NOMO-1 treated with dmso at 0.1 percent for 144 hours (cell line): ENCODE results near the gene MIEN1.
"Not testable (repeated sequence)": the region's sequence is repeated elsewhere in the genome, so short reads cannot be mapped to it uniquely, and the experiment has no call there.

Experiments used
- DNase-seq: peaks from one replicate; lab custom pipeline; 2025; ENCODE audit not compliant: unreplicated experiment; lab: John Stamatoyannopoulos, UW

MIEN1 gene

GRCh38 chr17:39719563-39720355, 10.6 kb downstream of the MIEN1 start:
- DNase-seq, result no peak

DNA sequence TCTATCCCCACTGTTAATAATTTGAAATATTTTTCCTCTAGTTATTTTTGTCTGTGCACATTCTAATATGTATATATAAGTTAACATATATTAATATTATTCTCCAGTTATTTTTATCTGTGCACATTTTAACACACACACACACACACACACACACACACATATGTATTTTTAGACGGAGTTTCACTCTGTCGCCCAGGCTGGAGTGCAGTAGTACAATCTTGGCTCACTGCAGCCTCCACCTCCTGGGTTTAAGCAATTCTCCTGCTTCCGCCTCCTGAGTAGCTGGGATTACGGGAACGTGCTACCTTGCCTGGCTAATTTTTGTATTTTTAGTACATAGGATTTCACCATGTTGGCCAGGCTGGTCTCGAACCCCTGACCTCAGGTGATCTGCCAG, 12.7 kb downstream of the MIEN1 start:
- DNase-seq, result no peak

GRCh38 chr17:39716879-39717536, 13.3 kb downstream of the MIEN1 start:
- no peak for DNase-seq

DNA sequence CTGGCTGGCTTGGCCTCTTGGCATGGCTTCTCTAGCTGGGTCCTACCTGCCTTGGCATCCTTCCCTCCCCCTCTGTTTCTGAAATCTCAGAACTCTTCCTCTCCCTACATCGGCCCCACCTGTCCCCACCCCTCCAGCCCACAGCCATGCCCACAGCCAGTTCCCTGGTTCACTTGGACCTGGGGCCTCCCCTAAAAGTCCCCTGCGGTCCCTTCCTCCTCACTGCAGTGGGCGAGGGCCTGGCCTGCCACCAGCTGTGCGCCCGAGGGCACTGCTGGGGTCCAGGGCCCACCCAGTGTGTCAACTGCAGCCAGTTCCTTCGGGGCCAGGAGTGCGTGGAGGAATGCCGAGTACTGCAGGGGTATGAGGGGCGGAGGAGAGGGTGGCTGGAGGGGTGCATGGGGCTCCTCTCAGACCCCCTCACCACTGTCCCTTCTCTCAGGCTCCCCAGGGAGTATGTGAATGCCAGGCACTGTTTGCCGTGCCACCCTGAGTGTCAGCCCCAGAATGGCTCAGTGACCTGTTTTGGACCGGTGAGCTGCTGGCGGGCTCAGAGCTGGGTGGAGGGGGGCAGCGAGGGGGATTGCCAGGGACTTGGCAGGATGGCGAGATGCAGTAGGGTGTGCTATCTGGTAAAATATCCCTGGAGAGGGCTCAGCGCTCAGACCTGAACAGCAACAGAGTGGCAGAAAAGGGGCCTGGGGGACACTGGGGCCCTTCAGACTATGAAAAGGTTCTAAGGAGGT, 14.1 kb downstream of the MIEN1 start:
- no peak for DNase-seq

DNA sequence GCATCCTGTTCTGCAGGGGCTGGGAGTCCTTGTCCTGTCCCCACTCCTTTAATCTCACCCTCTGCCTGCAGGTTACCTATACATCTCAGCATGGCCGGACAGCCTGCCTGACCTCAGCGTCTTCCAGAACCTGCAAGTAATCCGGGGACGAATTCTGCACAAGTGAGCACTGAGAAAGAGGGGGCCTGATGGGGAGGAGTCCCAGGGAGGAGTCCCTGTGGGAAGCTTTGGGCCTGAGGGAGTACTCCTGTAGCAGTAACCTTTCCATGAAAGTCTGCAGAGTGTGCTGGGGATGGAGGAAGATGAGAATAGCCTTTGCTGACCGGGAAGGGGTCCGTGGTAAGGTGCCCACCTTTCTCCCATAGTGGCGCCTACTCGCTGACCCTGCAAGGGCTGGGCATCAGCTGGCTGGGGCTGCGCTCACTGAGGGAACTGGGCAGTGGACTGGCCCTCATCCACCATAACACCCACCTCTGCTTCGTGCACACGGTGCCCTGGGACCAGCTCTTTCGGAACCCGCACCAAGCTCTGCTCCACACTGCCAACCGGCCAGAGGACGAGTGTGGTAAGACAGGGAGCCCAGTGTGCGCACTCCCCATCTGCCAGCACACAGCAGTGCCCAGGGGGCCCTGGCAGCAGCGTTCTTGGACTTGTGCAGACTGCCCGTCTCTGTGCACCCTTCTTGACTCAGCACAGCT, 14.8 kb downstream of the MIEN1 start:
- no peak for DNase-seq

- no peak for DNase-seq
Measured at GRCh38 chr17:39714234-39714633, 16.1 kb downstream of the MIEN1 start.

- DNase-seq, result no peak
Measured at GRCh38 chr17:39711851-39712250, 18.5 kb downstream of the MIEN1 start.

DNA sequence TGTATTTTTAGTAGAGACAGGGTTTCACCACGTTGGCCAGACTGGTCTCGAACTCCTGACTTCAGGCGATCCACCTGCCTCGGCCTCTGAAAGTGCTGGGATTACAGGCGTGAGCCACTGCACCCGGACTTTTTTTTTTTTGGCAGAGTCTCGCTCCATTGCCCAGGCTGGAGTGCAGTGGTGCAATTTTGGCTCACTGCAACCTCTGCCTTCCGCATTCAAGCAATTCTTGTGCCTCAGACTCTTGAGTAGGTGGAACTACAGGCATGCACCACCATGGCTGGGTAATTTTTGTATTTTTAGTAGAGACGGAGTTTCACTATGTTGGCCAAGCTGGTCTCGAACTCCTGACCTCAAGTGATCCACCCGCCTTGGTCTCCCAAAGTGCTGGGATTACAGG, 19.3 kb downstream of the MIEN1 start:
- DNase-seq, result not testable (repeated sequence)

- no peak for DNase-seq
Measured at GRCh38 chr17:39709998-39710964, 20.1 kb downstream of the MIEN1 start.

DNA sequence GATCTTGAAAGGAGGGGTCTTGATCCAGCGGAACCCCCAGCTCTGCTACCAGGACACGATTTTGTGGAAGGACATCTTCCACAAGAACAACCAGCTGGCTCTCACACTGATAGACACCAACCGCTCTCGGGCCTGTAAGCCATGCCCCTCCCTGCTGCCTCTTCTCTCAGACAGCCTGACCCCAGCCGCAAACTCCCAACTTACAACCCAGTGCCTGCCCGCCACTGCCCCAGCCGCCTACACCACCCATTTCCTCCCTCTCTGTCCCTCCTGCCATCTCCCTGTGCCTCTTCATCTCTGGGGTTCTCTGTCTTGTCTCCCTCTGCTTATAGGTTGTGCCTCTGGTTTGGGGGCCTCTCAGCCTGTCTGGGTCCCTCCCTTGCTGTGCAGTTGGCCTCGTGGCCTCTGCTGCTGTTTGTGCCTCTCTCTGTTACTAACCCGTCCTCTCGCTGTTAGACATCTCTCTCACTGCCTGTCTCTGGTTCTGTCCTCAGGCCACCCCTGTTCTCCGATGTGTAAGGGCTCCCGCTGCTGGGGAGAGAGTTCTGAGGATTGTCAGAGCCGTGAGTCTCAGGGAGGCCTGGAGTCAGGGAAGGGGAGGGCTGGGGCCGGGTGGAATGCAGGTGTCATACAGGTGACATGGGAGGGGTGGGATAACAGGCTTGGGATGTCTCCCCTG, 20.9 kb downstream of the MIEN1 start:
- DNase-seq, result no peak

GRCh38 chr17:39706921-39707337, 23.4 kb downstream of the MIEN1 start:
- no peak for DNase-seq

DNA sequence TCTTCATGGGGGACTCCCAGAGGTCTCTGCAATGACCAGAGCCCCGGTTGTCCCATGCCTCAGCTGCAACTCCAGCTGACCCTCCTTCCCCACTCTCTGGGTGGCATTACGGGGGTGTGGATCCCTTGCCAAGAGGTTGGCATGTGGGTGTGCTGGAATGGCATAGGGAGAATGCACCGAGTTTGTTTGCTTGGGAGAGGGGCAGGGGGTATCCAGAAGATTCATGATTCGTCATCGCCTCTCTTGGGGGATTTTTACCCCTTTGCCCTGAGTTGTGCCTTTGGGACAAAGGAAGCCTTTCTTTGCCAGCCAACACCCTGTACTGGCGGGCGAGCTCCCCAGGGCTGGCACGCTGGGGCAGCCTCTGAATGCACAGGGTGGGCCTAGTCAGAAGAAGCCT, 23.9 kb downstream of the MIEN1 start:
- DNase-seq, result no peak

DNA sequence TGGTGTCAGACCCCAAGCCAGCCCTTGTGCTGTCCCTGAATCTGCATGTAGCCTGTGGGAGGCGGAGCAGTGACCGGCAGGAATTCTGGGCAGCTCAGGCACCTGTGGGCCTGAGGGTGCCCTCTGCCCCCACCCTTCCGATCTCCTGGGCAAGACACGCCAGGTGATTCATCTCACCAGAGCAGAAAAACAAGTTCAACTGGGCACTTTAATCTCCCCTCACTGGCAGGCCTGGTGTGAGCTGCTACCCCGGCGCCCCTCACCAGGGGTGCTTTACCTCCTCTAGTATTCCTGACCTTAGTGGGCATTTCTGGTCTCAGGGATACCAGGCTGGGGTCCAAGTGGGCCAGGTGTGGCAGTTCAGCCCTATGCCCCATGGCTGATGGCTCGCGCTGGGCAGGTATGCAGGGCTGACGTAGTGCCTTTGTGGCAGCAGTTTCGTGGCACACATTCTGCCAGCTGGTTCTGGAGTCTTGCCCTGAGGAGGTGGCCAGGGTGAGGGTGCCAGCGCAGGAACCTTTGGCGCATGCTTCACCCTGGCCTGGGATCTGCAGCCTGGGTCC, 24.5 kb downstream of the MIEN1 start:
- no peak for DNase-seq

DNA sequence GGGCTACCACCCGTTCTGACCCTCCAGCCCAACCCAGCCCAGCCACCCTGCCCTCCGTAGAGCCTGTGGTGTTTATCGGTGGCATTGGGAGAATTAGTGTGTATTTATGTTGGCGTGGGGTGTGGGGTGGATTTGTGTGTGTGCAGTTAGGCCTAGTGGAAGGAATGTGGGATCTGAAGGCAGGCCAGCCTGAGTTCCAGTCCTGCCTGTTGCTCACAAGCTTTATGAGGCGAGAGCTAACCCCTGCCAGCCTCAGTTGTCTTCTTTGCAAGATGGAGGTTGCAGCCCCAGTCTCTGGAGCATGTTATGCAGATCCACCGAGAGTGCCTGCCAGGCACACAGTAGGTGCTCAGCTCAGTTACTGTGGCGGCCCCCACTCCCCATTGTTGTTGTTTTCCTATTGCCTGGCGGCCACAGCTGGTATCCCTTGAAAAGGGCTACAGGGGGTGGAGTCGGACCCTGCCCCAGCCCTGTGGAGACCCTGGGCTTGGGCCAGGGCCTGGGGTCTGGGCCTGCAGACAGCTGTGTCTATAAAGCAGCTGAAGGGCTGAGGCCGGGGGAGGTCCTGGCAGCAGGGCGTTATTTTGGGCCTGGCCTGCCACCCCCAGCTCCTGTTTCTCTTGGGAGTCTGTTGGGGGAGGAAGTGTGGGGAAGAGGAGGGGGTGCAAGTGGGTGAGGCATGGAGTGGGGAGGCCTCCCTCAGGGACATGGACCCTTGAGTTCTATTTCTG, 25.3 kb downstream of the MIEN1 start:
- no peak for DNase-seq

GRCh38 chr17:39703913-39704312, 26.4 kb downstream of the MIEN1 start:
- no peak for DNase-seq

DNA sequence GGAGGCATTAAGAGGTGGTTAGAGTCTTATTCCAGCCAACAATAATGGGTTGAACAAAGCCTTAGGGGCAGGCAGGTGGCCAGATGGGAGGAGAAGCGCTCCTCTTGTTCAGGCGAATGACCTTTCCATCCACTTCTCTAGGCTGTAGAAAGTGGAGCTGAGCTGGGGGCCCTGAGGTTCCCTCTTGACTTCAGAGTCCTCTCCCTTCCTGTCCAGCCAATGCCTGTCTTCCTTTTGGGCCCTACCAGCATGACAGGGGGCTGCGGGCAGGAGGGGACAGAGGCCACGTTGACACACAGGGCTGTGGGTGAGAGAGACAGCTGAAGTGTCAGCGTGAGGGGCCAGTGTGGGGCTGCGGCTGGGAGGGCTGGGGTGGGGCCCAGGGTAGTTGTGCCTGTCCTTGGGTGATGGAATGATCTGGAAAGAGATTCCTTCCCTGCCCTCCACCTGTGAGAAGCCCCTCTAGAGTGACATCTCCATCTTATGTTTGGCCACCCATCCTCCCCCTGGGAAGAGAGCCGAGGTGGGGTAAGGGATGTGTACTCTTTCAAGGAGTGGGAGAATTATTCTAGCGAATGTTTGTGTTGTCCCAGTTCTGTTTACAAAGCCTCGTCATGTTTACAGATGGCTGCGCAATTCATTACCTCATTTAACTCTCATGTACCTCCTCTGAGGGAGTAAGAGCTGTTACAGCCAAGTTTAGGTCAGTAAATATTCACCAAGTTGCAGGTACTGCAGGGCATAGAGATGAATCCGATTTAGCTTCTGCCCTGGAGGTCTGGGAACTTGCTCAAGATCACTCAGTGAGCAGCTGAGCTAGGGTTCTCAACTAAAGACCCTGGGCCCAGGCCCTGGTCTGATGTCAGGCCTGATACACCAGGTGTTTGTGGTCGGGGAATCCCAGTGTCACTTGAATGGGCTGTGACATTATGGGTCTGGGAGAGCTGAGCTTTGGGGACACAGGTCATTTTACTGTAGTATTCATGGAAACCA, 27.1 kb downstream of the MIEN1 start:
- DNase-seq, result no peak

- DNase-seq, result no peak
Measured at GRCh38 chr17:39701784-39702422, 28.4 kb downstream of the MIEN1 start.
